ENCODE data around the gene ASIP. TPM values are rescaled to one million over a fixed set of nuclear protein-coding genes. Genes with fewer than 3 reads are reported as not detected.
"Not testable (repeated sequence)": the region's sequence is repeated elsewhere in the genome, so short reads cannot be mapped to it uniquely, and the experiment has no call there.

ASIP gene
- total RNA-seq = 1 to 10 TPM in 1 of 4 donors, under 1 TPM in 2, not detected in 1; 0.72 to 2.0 (median 0.83) TPM

DNA sequence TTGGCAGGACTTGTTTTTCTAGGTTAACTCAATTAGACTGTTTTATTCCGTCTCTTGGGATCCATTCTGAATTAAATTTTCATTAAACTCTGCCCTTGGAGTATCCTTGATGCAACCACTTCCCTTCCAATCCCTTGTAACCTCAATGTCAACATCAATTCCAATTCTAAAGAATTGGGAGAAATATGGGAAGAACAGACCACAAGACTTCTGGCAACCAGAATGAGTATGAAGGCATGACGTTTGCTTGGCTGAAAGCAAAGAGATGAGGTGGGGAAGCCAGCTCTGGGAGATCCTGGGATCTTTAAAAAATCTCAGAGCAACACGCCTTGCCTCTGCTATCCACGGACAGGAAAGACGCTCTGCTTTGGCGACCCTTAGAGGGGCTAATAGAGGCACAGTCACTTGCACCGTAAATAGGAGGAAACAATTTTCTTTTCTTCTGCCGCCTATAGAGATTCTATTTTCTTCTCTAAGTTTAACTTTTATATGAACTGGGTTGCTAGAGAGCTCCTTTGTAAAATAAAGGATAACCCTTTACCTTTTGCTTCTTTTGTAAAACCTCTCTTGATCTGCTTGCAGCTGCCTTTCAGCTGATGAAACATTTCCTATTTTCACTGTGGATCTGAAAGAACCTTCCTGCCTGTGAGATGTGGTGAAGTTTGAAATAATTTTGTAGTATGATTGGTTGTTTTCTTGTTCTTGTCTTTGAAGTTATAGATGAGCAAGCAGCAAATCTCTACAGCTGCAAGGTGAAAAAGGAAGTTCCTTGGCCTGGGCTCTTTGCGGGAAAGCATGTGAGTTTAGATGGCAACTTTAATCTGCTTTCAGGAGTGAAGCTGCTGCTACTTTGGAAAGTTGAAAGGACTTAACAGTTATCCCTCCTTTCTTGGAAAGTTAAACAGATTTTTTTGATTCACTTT lies at the start of gene ASIP:
Gene ASIP, plus strand, starts transcription at position 731 of the 923 bp plus-strand sequence. CDS start 18,952 bp downstream, outside the sequence.
- H3K4me3 ChIP-seq (ENCODE audit: low read depth, poor library complexity, severe bottlenecking) = no peak within 1 kb of the TSS
- intact Hi-C loops (cut with DNase I; ENCODE audit: low total_unique reads) = no loop called here
- whole genome bisulfite sequencing, 2 donors = 75 to 78% methylated on average over 9 of the region's 9 CpGs
- no peak for DNase-seq (ENCODE audit: low spot score in 2 of 2)
- TF ChIP-seq POLR2A (IDR thresholded peaks at IDR 0.05) = no peak

DNA sequence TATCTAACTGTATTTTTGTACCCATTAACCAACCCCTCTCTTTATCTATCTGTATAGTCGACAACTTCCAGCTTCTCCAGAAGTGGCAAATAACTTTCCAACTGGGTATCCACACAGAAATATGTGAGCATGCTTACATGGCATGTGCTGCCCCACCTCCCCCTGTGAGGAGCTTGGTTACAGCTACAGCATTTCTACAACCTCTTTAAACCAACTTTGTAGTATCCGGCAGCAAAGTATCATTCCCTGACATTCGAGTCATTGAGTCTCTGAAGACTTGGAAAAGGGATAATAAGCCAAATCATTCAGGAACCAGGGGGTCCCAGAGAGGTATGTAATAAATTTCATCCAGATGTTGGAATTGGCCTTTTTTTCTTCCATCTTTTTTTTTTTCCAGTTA lies 48.2 kb upstream of the ASIP start:
- 72 to 83% methylated on average over 3 of the region's 3 CpGs for WGBS, 2 donors
- DNase-seq (ENCODE audit: low spot score in 2 of 2) = no peak
- intact Hi-C loops (cut with DNase I; ENCODE audit: low total_unique reads) = no loop called here
- no peak for TF ChIP-seq POLR2A (IDR thresholded peaks at IDR 0.05)
- TF ChIP-seq, protein P1, sequence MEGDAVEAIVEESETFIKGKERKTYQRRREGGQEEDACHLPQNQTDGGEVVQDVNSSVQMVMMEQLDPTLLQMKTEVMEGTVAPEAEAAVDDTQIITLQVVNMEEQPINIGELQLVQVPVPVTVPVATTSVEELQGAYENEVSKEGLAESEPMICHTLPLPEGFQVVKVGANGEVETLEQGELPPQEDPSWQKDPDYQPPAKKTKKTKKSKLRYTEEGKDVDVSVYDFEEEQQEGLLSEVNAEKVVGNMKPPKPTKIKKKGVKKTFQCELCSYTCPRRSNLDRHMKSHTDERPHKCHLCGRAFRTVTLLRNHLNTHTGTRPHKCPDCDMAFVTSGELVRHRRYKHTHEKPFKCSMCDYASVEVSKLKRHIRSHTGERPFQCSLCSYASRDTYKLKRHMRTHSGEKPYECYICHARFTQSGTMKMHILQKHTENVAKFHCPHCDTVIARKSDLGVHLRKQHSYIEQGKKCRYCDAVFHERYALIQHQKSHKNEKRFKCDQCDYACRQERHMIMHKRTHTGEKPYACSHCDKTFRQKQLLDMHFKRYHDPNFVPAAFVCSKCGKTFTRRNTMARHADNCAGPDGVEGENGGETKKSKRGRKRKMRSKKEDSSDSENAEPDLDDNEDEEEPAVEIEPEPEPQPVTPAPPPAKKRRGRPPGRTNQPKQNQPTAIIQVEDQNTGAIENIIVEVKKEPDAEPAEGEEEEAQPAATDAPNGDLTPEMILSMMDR (IDR thresholded peaks at IDR 0.05) = no peak
- H3K4me3 ChIP-seq (ENCODE audit: low read depth, poor library complexity, severe bottlenecking) = no peak overlapping the region

- no peak for TF ChIP-seq POLR2A (IDR thresholded peaks at IDR 0.05)
- TF ChIP-seq, protein P1 (IDR thresholded peaks at IDR 0.05) = no peak
Measured at GRCh38 chr20:34199183-34199582, 42.0 kb upstream of the ASIP start.

GRCh38 chr20:34200023-34200422 lies 41.2 kb upstream of the ASIP start:
- H3K4me3 ChIP-seq (ENCODE audit: low read depth, poor library complexity, severe bottlenecking) = no peak overlapping the region
- DNase-seq (ENCODE audit: low spot score in 2 of 2) = no peak
- 32 to 37% methylated on average over 2 of the region's 2 CpGs for WGBS, 2 donors
- intact Hi-C loops (cut with DNase I; ENCODE audit: low total_unique reads) = no loop called here
- TF ChIP-seq POLR2A (IDR thresholded peaks at IDR 0.05) = no peak
- TF ChIP-seq, protein P1 (IDR thresholded peaks at IDR 0.05) = no peak

More at GRCh38 chr20:34199183-34199582, 42.0 kb upstream of the ASIP start:
- intact Hi-C loops (cut with DNase I; ENCODE audit: low total_unique reads) = no loop called here
- 45 to 51% methylated on average over 3 of the region's 3 CpGs for WGBS, 2 donors
- DNase-seq (ENCODE audit: low spot score in 2 of 2) = no peak
- H3K4me3 ChIP-seq (ENCODE audit: low read depth, poor library complexity, severe bottlenecking) = no peak overlapping the region

- TF ChIP-seq POLR2A (IDR thresholded peaks at IDR 0.05) = no peak
- TF ChIP-seq, protein P1 (IDR thresholded peaks at IDR 0.05) = no peak
- WGBS, 2 donors = 50 to 59% methylated on average over 4 of the region's 4 CpGs
Measured at GRCh38 chr20:34201531-34201930, 39.7 kb upstream of the ASIP start.

GRCh38 chr20:34205172-34205880 lies 35.9 kb upstream of the ASIP start:
- H3K4me3 ChIP-seq (ENCODE audit: low read depth, poor library complexity, severe bottlenecking); DNase-seq (ENCODE audit: low spot score in 2 of 2); intact Hi-C loops (cut with DNase I; ENCODE audit: low total_unique reads): not testable (repeated sequence)
- WGBS, 2 donors = 84 to 85% methylated on average over 21 of the region's 21 CpGs

More at GRCh38 chr20:34201531-34201930, 39.7 kb upstream of the ASIP start:
- no peak for DNase-seq (ENCODE audit: low spot score in 2 of 2)
- intact Hi-C loops (cut with DNase I; ENCODE audit: low total_unique reads) = no loop called here
- H3K4me3 ChIP-seq (ENCODE audit: low read depth, poor library complexity, severe bottlenecking) = no peak overlapping the region
